GM21529 (cell line): ENCODE results near the gene PRDM16.

ENCODE experiments used
- ATAC-seq: cut with Tn5 transposase; IDR thresholded peaks from one replicate; pipeline ENCODE4 v1.9.1; 2021; ENCODE audit not compliant: unreplicated experiment

The PRDM16 gene

GRCh38 chr1:3068564-3069431 is at the start of gene PRDM16:
PRDM16 (plus strand) TSS chr1:3069203; CDS start chr1:3069260, 57 bp downstream.
- no peak for ATAC-seq

- no peak for ATAC-seq
These were observed 49.4 kb upstream of the PRDM16 start for GRCh38 chr1:3019516-3020051.

GRCh38 chr1:3020263-3020909 is 48.6 kb upstream of the PRDM16 start:
- ATAC-seq = no peak

GRCh38 chr1:3021233-3021671 is 47.8 kb upstream of the PRDM16 start, which contains the start of gene ACTRT2:
ACTRT2 (plus strand) TSS chr1:3021467; CDS start chr1:3021687, 220 bp downstream.
- no peak for ATAC-seq

- ATAC-seq = no peak
These were observed 47.1 kb upstream of the PRDM16 start for GRCh38 chr1:3021801-3022401.

GRCh38 chr1:3022511-3022973 is 46.5 kb upstream of the PRDM16 start:
- no peak for ATAC-seq

- no peak for ATAC-seq
These were observed 46.0 kb upstream of the PRDM16 start for GRCh38 chr1:3022976-3023375.

GRCh38 chr1:3024019-3024418 is 45.0 kb upstream of the PRDM16 start:
- no peak for ATAC-seq

GRCh38 chr1:3024588-3024987 is 44.4 kb upstream of the PRDM16 start:
- ATAC-seq = no peak

GRCh38 chr1:3026124-3026523 is 42.9 kb upstream of the PRDM16 start:
- no peak for ATAC-seq

- ATAC-seq = no peak
These were observed 42.2 kb upstream of the PRDM16 start for GRCh38 chr1:3026581-3027391.

- no peak for ATAC-seq
These were observed 41.2 kb upstream of the PRDM16 start for GRCh38 chr1:3027611-3028371.

- ATAC-seq = no peak
These were observed 40.3 kb upstream of the PRDM16 start for GRCh38 chr1:3028531-3029282.

GRCh38 chr1:3029481-3029961 is 39.5 kb upstream of the PRDM16 start:
- ATAC-seq = no peak

- no peak for ATAC-seq
These were observed 38.9 kb upstream of the PRDM16 start for GRCh38 chr1:3029991-3030662.

- no peak for ATAC-seq
These were observed 38.2 kb upstream of the PRDM16 start for GRCh38 chr1:3030663-3031381.

- no peak for ATAC-seq
These were observed 37.4 kb upstream of the PRDM16 start for GRCh38 chr1:3031401-3032221.
